Spinal cord (tissue), 10 donors: ENCODE results near the gene MAFF. TPM values are rescaled to one million over a fixed set of nuclear protein-coding genes. Genes with fewer than 3 reads are reported as not detected.

ENCODE experiments used
- DNase-seq, 6 donors: peaks; one replicate each; pipeline versions ENCODE4 v3.0.0 to v3.0.0-alpha.2; 2013 to 2015; ENCODE audit warnings: low spot score in 6 of 6, low read depth in 4 of 6
- H3K27ac ChIP-seq: one replicate; pipeline ENCODE4 v1.5.1; 2013; ENCODE audit warnings: low read depth, low read length, control low read depth
- H3K27me3 ChIP-seq: one replicate; pipeline ENCODE4 v1.6.1; 2013; ENCODE audit warnings: low read length; ENCODE audit not compliant: control insufficient read depth, insufficient read depth
- H3K36me3 ChIP-seq: one replicate; pipeline ENCODE4 v1.6.1; 2013; ENCODE audit warnings: low read length; ENCODE audit not compliant: control insufficient read depth, insufficient read depth
- H3K4me1 ChIP-seq: one replicate; pipeline ENCODE4 v1.6.1; 2013; ENCODE audit warnings: low read length; ENCODE audit not compliant: control insufficient read depth, insufficient read depth
- H3K4me3 ChIP-seq: one replicate; pipeline ENCODE4 v1.5.1; 2013; ENCODE audit warnings: low read depth, low read length, control low read depth
- H3K9me3 ChIP-seq: one replicate; pipeline ENCODE4 v1.6.1; 2013; ENCODE audit warnings: low read length; ENCODE audit not compliant: control insufficient read depth, insufficient read depth
- WGBS: methylation state at CpG from one replicate; pipeline ENCODE4 v1.1.5; 2013; ENCODE audit warnings: missing lambda C conversion rate; ENCODE audit not compliant: insufficient coverage; 5-methylcytosine and 5-hydroxymethylcytosine counted together
- polyA plus RNA-seq, 2 donors: library from polyadenylated mRNA; unstranded; fragments of 120-200 nt; gene quantifications; one replicate each; pipeline ENCODE4 v1.2.1, GENCODE V29; 2013; ENCODE audit not compliant: insufficient read length in 2 of 2
- total RNA-seq, 2 donors: library from RNA; depleted of rRNA in 1 of 2; stranded (reverse); fragments of 120-200 nt in 1 of 2; fragments of >200 nt in 1 of 2; gene quantifications; one replicate each; pipeline versions ENCODE4 v1.2.3 to v1.2.4, GENCODE V29; 2013 to 2014
- donor health status: healthy.

The MAFF gene
- total and polyA plus RNA-seq, 4 donors: 4.7 to 7.1 (median 6.2) TPM

- Histone ChIP-seq H3K27ac (peak overlapping the region; percentile 79), H3K4me1 (peaks cover 38% of the 10 kb centered on the region), H3K27me3 (peaks cover 5% of the 10 kb centered on the region), H3K9me3 (no peaks in the 10 kb centered on the region), H3K4me3 (peak overlapping the region; percentile 55), H3K36me3 (peaks cover 7% of the 10 kb centered on the region)
- under 1% methylated on average over 74 of the region's 74 CpGs for WGBS
- peak in 2 of 6 donors; percentile 73 to 84 for DNase-seq
Observed at GRCh38 chr22:38202437-38203089, 769 bp downstream of the MAFF start.

DNA sequence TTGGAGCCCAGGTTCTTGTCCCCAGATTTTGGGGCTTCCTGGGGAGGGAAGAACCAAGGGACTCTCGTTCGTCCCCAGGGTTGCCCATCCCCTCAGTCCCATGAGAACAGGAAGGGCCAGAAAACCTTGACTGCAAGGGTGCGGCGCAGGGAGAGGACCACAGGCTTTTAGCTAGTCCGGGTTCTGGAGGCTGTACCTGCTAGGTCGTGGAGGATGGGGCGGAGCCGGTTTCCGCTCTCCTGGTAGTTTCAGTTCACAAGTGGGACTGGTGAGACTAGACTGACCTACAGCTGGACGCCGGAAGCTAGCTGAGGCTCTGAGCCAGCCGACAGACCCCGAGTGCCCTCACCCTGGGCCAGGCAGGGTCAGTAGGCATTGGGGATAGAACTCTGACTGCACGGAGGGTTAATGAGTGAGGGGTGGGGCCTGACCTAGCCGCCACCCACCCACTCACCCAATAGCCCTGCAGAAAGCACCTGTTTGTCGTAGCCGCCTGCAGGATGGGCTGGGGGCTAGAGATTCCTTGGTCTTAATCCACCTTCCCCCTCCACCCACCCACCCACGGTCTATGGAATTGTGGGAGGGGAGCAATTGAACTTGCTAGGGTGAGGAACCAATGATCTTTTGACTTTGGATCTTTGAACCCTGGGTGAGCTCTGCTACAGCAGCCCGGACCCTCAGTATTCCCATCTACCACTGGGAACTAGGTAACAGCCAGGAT is 1.5 kb downstream of the MAFF start:
- Histone ChIP-seq H3K9me3 (no peaks in the 10 kb centered on the region), H3K36me3 (peaks cover 7% of the 10 kb centered on the region), H3K27ac (no peak overlapping the region), H3K4me3 (peak overlapping the region; percentile 55), H3K27me3 (peaks cover 5% of the 10 kb centered on the region), H3K4me1 (peaks cover 38% of the 10 kb centered on the region)
- 11% methylated on average over 9 of the region's 19 CpGs for WGBS
- DNase-seq: no peak

GRCh38 chr22:38203855-38204514 is 2.2 kb downstream of the MAFF start:
- 100% methylated on average over 3 of the region's 3 CpGs for WGBS
- no peak overlapping the region for H3K27ac ChIP-seq
- peaks cover 38% of the 10 kb centered on the region for H3K4me1 ChIP-seq
- no peak for DNase-seq
- H3K4me3 ChIP-seq: no peak overlapping the region
- peaks cover 5% of the 10 kb centered on the region for H3K27me3 ChIP-seq
- H3K36me3 ChIP-seq: peaks cover 10% of the 10 kb centered on the region
- no peaks in the 10 kb centered on the region for H3K9me3 ChIP-seq

DNA sequence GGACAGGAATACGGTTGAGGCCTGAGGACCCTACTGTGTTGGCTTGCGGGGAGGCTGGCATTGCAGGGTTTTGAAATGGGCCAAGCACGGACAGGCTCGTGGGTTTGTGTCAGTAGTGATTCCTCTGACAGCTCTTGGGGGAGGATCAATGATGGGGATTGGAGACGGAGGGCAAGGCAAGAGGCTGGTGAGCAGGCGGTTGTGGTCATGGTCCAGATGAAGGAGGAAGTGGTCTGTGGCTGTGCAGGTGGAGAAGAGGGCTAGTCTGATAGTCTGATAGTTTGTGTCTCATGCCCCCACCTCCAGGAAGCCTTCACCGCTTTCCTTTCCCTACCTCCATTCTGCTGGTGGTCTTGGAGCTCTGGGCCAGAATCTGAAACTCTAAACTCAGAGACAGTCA is 3.0 kb downstream of the MAFF start:
- Histone ChIP-seq H3K4me3 (no peak overlapping the region), H3K9me3 (no peaks in the 10 kb centered on the region), H3K36me3 (peaks cover 13% of the 10 kb centered on the region), H3K27ac (peak overlapping the region; percentile 61), H3K4me1 (peaks cover 38% of the 10 kb centered on the region), H3K27me3 (peaks cover 5% of the 10 kb centered on the region)
- 82% methylated on average over 5 of the region's 7 CpGs for WGBS
- no peak for DNase-seq

DNA sequence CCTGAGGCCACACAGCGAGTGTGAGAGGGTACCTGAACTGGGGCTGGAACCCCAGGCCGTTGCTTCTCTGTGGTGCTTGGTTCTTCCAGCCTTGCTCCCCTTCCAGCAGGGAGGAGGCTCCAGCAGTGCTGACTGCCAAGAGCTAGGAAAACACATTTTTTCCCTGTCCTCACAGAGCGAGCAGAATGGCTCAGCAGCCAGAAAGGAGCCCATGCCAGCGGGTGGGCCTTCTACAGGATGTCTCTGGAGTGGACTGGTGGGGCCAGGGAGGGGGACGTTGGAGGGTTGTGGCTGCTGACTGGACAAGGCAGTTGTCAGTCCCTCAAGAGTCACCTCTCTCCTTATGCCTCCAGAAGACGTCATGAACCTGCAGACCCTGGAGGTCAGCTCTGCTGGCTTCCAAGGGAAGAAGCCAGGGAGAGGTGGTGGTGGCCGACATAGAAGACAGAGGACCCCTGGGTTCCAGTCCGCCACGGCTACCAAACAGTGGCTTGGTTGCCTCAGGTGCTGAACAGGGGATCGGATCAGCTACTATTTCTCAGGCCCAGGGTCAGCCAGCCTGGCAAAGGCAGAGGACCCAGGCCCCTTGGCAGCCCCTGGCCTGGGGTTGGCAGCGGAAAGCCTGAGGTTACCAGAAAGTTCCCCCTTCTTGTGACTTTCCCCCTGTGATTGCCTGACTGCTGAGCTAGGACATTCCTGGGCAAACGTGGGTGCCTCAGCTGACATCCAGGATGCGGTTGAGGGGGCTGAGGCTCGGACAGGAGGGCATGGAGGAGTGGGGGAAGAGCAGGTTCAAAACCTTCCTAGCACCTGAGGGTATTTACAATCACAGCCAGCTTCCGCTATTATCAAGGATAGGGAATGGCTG is 3.7 kb downstream of the MAFF start:
- H3K36me3 ChIP-seq: peaks cover 20% of the 10 kb centered on the region
- DNase-seq: peak in 2 of 6 donors; percentile 24 to 82
- H3K9me3 ChIP-seq: no peaks in the 10 kb centered on the region
- 73% methylated on average over 10 of the region's 15 CpGs for WGBS
- peaks cover 38% of the 10 kb centered on the region for H3K4me1 ChIP-seq
- H3K27me3 ChIP-seq: peaks cover 5% of the 10 kb centered on the region
- no peak overlapping the region for H3K4me3 ChIP-seq
- peak overlapping the region; percentile 61 for H3K27ac ChIP-seq

GRCh38 chr22:38207898-38208432 is 6.2 kb downstream of the MAFF start:
- 100% methylated on average over 2 of the region's 7 CpGs for WGBS
- Histone ChIP-seq H3K9me3 (no peaks in the 10 kb centered on the region), H3K27ac (no peak overlapping the region), H3K27me3 (peaks cover 3% of the 10 kb centered on the region), H3K4me3 (no peak overlapping the region), H3K36me3 (peaks cover 20% of the 10 kb centered on the region), H3K4me1 (peaks cover 25% of the 10 kb centered on the region)
- DNase-seq: no peak

DNA sequence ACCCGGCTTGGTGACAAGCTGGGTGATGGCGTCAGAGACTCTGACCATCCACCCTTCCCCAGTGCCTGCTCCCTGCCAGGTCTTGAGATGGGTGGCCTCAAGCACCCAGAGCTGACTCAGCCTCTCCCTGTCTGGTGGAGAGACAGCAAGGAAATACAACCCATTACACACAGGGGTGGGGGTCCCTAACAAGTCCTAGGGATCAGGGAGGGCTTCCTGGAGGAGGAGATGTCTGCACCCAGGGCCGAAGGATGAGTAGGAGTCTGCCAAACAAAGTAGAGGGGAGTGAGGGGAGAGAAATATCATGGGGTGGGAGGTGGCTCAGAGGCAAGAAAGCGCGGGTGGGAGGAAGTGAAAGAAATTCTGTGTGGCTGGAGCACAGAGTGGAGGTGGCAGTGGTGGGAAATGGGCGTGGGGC is 6.8 kb downstream of the MAFF start:
- Histone ChIP-seq H3K4me1 (peaks cover 22% of the 10 kb centered on the region), H3K27ac (no peak overlapping the region), H3K27me3 (peaks cover 1% of the 10 kb centered on the region), H3K9me3 (no peaks in the 10 kb centered on the region), H3K36me3 (peaks cover 20% of the 10 kb centered on the region), H3K4me3 (no peak overlapping the region)
- DNase-seq: no peak
- WGBS: 95% methylated on average over 3 of the region's 6 CpGs

DNA sequence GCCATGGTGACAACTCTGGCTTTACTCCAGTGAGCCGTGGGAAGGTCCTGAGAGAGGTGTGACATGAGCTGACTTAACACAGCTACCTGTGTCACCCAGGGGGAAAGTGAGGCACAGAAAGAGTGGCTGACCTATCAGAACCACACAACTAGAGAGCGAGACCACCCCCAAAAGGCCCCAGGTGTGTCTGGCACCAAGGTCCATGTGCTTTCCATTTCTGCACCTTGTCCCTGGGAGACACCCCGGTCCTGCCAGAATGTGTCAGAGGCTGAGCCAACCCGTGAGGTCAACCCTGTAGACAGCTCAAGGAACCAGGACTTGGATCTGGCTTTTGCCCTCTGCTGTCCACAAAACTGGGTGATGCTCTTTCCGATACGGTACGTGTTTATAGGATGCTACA is 9.8 kb downstream of the MAFF start:
- Histone ChIP-seq H3K4me3 (no peak overlapping the region), H3K4me1 (peaks cover 23% of the 10 kb centered on the region), H3K27me3 (no peaks in the 10 kb centered on the region), H3K27ac (no peak overlapping the region), H3K36me3 (peaks cover 18% of the 10 kb centered on the region), H3K9me3 (no peaks in the 10 kb centered on the region)
- WGBS: 92% methylated on average over 4 of the region's 7 CpGs
- DNase-seq: no peak

DNA sequence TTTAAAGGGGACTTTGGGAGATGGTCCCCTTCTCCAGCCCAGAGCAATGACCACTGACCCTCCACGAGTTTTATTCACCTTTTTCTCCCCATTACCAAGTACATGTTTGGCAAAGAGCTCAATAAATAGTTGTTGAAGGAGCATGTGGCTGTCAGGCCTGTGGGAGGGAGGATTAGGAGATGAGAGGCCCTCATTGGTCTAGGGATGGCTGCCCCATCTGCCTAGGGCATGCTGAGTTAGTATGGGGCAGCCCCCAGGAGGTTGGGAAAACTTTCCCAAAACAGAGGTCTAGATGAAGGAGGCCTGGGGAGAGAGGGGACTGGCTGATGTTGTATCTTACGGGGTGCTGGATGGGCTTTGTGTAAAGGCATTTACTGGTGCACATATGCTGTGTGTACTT is 10.6 kb downstream of the MAFF start:
- H3K36me3 ChIP-seq: peaks cover 18% of the 10 kb centered on the region
- no peak overlapping the region for H3K27ac ChIP-seq
- 100% methylated on average over 1 of the region's 2 CpGs for WGBS
- no peak for DNase-seq
- H3K4me1 ChIP-seq: peaks cover 23% of the 10 kb centered on the region
- no peaks in the 10 kb centered on the region for H3K27me3 ChIP-seq
- no peak overlapping the region for H3K4me3 ChIP-seq
- no peaks in the 10 kb centered on the region for H3K9me3 ChIP-seq
